Liver (tissue), 3 donors: Measurements from ENCODE around the gene NAT16.

Experiments used
- GABPA ChIP-seq, 2 donors: IDR thresholded peaks in 1 of 2; conservative IDR thresholded peaks in 1 of 2; 2 replicates each; pipeline ENCODE4 v1.6.1; 2016; ENCODE audit warnings: antibody characterized with exemption in 2 of 2, mild to moderate bottlenecking in 1 of 2, moderate library complexity in 1 of 2
- JUND ChIP-seq, 2 donors: IDR thresholded peaks; 2 replicates each; pipeline ENCODE4 v1.6.1; 2016; ENCODE audit warnings: antibody characterized with exemption in 2 of 2
- MAX ChIP-seq: IDR thresholded peaks from 2 replicates; pipeline ENCODE4 v1.6.1; 2016; ENCODE audit warnings: antibody characterized with exemption
- RAD21 ChIP-seq, 2 donors: IDR thresholded peaks; 2 replicates each; pipeline ENCODE4 v1.6.1; 2016; ENCODE audit warnings: antibody characterized with exemption in 2 of 2, mild to moderate bottlenecking in 2 of 2
- RXRA ChIP-seq, 2 donors: IDR thresholded peaks; 2 replicates each; pipeline ENCODE4 v1.6.1; 2017 to 2018; ENCODE audit warnings: antibody characterized with exemption in 2 of 2, mild to moderate bottlenecking in 1 of 2
- TAF1 ChIP-seq: conservative IDR thresholded peaks from 2 replicates; pipeline ENCODE4 v1.6.1; 2016; ENCODE audit warnings: antibody characterized with exemption, mild to moderate bottlenecking
- YY1 ChIP-seq: IDR thresholded peaks from 2 replicates; pipeline ENCODE4 v1.6.1; 2016; ENCODE audit warnings: antibody characterized with exemption, mild to moderate bottlenecking
- TF ChIP-seq, protein P1 (sequence below): fragments of 150-350 bp; IDR thresholded peaks from 2 replicates; pipeline ENCODE4 v1.5.1; 2017; ENCODE audit warnings: improper control_type of control experiment, low read depth, low read length; ENCODE audit not compliant: missing input control
- TF ChIP-seq, protein P2 (sequence below): IDR thresholded peaks from 2 replicates; pipeline ENCODE4 v1.6.1; 2016; ENCODE audit warnings: antibody characterized with exemption
- TF ChIP-seq, protein P3 (sequence below): IDR thresholded peaks from 2 replicates; pipeline ENCODE4 v1.6.1; 2016; ENCODE audit warnings: antibody characterized with exemption, mild to moderate bottlenecking
- donor health status: healthy.
- donor health status: healthy.

GRCh38 chr7:101170617-101171441 lies 9.3 kb downstream of the NAT16 start:
- TF ChIP-seq, protein P1, sequence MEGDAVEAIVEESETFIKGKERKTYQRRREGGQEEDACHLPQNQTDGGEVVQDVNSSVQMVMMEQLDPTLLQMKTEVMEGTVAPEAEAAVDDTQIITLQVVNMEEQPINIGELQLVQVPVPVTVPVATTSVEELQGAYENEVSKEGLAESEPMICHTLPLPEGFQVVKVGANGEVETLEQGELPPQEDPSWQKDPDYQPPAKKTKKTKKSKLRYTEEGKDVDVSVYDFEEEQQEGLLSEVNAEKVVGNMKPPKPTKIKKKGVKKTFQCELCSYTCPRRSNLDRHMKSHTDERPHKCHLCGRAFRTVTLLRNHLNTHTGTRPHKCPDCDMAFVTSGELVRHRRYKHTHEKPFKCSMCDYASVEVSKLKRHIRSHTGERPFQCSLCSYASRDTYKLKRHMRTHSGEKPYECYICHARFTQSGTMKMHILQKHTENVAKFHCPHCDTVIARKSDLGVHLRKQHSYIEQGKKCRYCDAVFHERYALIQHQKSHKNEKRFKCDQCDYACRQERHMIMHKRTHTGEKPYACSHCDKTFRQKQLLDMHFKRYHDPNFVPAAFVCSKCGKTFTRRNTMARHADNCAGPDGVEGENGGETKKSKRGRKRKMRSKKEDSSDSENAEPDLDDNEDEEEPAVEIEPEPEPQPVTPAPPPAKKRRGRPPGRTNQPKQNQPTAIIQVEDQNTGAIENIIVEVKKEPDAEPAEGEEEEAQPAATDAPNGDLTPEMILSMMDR, result no peak
- TF ChIP-seq JUND (IDR thresholded peaks at IDR 0.05) (no peak), GABPA (IDR thresholded peaks at IDR 0.05 in 1 of 2, conservative IDR thresholded peaks at IDR 0.05 in 1 of 2) (no peak), YY1 (no peak), MAX (no peak), TAF1 (no peak), RAD21 (IDR thresholded peaks at IDR 0.05) (no peak), RXRA (IDR thresholded peaks at IDR 0.05) (no peak)
- TF ChIP-seq, protein P2, sequence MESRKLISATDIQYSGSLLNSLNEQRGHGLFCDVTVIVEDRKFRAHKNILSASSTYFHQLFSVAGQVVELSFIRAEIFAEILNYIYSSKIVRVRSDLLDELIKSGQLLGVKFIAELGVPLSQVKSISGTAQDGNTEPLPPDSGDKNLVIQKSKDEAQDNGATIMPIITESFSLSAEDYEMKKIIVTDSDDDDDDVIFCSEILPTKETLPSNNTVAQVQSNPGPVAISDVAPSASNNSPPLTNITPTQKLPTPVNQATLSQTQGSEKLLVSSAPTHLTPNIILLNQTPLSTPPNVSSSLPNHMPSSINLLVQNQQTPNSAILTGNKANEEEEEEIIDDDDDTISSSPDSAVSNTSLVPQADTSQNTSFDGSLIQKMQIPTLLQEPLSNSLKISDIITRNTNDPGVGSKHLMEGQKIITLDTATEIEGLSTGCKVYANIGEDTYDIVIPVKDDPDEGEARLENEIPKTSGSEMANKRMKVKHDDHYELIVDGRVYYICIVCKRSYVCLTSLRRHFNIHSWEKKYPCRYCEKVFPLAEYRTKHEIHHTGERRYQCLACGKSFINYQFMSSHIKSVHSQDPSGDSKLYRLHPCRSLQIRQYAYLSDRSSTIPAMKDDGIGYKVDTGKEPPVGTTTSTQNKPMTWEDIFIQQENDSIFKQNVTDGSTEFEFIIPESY, result no peak
- TF ChIP-seq, protein P3, sequence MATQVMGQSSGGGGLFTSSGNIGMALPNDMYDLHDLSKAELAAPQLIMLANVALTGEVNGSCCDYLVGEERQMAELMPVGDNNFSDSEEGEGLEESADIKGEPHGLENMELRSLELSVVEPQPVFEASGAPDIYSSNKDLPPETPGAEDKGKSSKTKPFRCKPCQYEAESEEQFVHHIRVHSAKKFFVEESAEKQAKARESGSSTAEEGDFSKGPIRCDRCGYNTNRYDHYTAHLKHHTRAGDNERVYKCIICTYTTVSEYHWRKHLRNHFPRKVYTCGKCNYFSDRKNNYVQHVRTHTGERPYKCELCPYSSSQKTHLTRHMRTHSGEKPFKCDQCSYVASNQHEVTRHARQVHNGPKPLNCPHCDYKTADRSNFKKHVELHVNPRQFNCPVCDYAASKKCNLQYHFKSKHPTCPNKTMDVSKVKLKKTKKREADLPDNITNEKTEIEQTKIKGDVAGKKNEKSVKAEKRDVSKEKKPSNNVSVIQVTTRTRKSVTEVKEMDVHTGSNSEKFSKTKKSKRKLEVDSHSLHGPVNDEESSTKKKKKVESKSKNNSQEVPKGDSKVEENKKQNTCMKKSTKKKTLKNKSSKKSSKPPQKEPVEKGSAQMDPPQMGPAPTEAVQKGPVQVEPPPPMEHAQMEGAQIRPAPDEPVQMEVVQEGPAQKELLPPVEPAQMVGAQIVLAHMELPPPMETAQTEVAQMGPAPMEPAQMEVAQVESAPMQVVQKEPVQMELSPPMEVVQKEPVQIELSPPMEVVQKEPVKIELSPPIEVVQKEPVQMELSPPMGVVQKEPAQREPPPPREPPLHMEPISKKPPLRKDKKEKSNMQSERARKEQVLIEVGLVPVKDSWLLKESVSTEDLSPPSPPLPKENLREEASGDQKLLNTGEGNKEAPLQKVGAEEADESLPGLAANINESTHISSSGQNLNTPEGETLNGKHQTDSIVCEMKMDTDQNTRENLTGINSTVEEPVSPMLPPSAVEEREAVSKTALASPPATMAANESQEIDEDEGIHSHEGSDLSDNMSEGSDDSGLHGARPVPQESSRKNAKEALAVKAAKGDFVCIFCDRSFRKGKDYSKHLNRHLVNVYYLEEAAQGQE, result no peak
